Panc1 (cell line): ENCODE data around the gene AKAP8L. TPM values are rescaled to one million over a fixed set of nuclear protein-coding genes. Genes with fewer than 3 reads are reported as not detected.

Experiments
- ATAC-seq: fragments of 200-7000 bp; cut with Tn5 transposase; 2 replicates; pipeline ENCODE4 v1.9.1; 2020; ENCODE audit warnings: mild to moderate bottlenecking, moderate library complexity
- BruUV-seq: library from RNA; stranded (reverse); fragments of 400-500 nt; replicated peaks from 2 replicates; lab custom pipeline; 2021; lab: Mats Ljungman, UMichigan
- CTCF ChIA-PET: fragments of 300-600 bp; sonication (Branson Sonifier 250); formaldehyde crosslinking; loops from one replicate; lab custom pipeline; 2022; ENCODE audit warnings: antibody characterized with exemption; lab: Charles Lee
- POLR2A ChIA-PET: fragments of 300-600 bp; sonication (Branson Sonifier 250); formaldehyde crosslinking; loops from one replicate; lab custom pipeline; 2022; ENCODE audit warnings: antibody characterized with exemption; lab: Charles Lee
- DNase-seq: peaks from one replicate; pipeline ENCODE4 v3.0.0-alpha.2; 2010; ENCODE audit warnings: low read depth, low spot score
- H3K27ac ChIP-seq: 2 replicates; pipeline ENCODE4 v1.5.1; 2011; ENCODE audit warnings: mild to moderate bottlenecking, low read length, inconsistent platforms
- H3K27me3 ChIP-seq: fragments of 200-500 bp; sonication (Bioruptor generic); 2 replicates; pipeline ENCODE4 v1.6.0; 2014; ENCODE audit warnings: low read length, inconsistent platforms; ENCODE audit not compliant: control insufficient read depth, insufficient read depth
- H3K36me3 ChIP-seq: fragments of 200-500 bp; sonication (Bioruptor generic); 2 replicates; pipeline ENCODE4 v1.5.1; 2014; ENCODE audit warnings: inconsistent platforms, mild to moderate bottlenecking, low read length, moderate library complexity; ENCODE audit not compliant: control insufficient read depth, insufficient read depth
- H3K4me1 ChIP-seq: 2 replicates; pipeline ENCODE4 v1.5.1; 2011; ENCODE audit warnings: inconsistent platforms, mild to moderate bottlenecking, low read length, moderate library complexity; ENCODE audit not compliant: control insufficient read depth, insufficient read depth
- H3K4me3 ChIP-seq, 2 experiments: 2 replicates each; pipeline ENCODE4 v1.5.1; 2011 to 2012; ENCODE audit warnings: low read depth in 2 of 2, low read length in 2 of 2, mild to moderate bottlenecking in 2 of 2, inconsistent platforms in 1 of 2, moderate library complexity in 1 of 2
- H3K9me3 ChIP-seq: fragments of 200-500 bp; sonication (Bioruptor generic); 2 replicates; pipeline ENCODE4 v1.5.1; 2014; ENCODE audit warnings: low read depth, mild to moderate bottlenecking, inconsistent platforms, low read length, moderate library complexity; ENCODE audit not compliant: control insufficient read depth, insufficient read depth
- POLR2AphosphoS5 ChIP-seq: IDR thresholded peaks from 2 replicates; pipeline ENCODE4 v1.6.1; 2012; ENCODE audit warnings: mild to moderate bottlenecking, low read depth, low read length, moderate library complexity
- REST ChIP-seq, 2 experiments: IDR thresholded peaks; 2 replicates each; pipeline ENCODE4 v1.6.1; 2011 to 2012; ENCODE audit warnings: low read depth in 2 of 2, control low read depth in 1 of 2, low read length in 1 of 2, mild to moderate bottlenecking in 1 of 2, moderate library complexity in 1 of 2; ENCODE audit not compliant: insufficient read depth in 1 of 2
- SIN3A ChIP-seq: IDR thresholded peaks from 2 replicates; pipeline ENCODE4 v1.6.1; 2012; ENCODE audit warnings: low read depth, mild to moderate bottlenecking, low read length, moderate library complexity, borderline replicate concordance; ENCODE audit not compliant: insufficient read depth
- TCF7L2 ChIP-seq: IDR thresholded peaks from 2 replicates; pipeline ENCODE4 v1.6.1; 2011; ENCODE audit warnings: mild to moderate bottlenecking, low read depth, low read length, inconsistent platforms
- in situ Hi-C: cut with HindIII; loops from 2 replicates; pipeline ENCODE4 v1.10.0; 2016; ENCODE audit warnings: low sequenced_read_pairs, low pct_unique_long_range_greater_than_20kb
- intact Hi-C: fragments of 100-400 bp; cut with micrococcal nuclease; formaldehyde crosslinking; loops from one replicate; pipeline ENCODE4 v1.10.0; 2022; ENCODE audit not compliant: unreplicated experiment
- total RNA-seq: library from RNA; stranded (reverse); gene quantifications from one replicate; pipeline ENCODE4 v1.2.1, GENCODE V29; 2021; ENCODE audit not compliant: unreplicated experiment
- TF ChIP-seq, protein P1 (sequence below): fragments of 450-650 bp; IDR thresholded peaks from 2 replicates; pipeline ENCODE4 v1.5.1; 2017; ENCODE audit warnings: mild to moderate bottlenecking

Gene AKAP8L
- total RNA-seq, 1 experiment from 2014 or later: 65.5 TPM

- DNase-seq (no peak), ATAC-seq (no peak)
- no TSS peak for BruUV-seq
- no peaks in the 10 kb centered on the region for H3K4me1 ChIP-seq
- intact Hi-C loops (no loop called here), in situ Hi-C loops (no loop called here)
- H3K27me3 ChIP-seq: no peaks in the 10 kb centered on the region
- no peaks in the 10 kb centered on the region for H3K9me3 ChIP-seq
- no peak overlapping the region for H3K27ac ChIP-seq
- no peak overlapping the region for H3K4me3 ChIP-seq
- POLR2A ChIA-PET: interaction anchor here (0.6 kb wide), 1 partner anchor 15 kb away, joined by 3 read pairs; no protein-coding TSS in a partner anchor
- TF ChIP-seq, protein P1, sequence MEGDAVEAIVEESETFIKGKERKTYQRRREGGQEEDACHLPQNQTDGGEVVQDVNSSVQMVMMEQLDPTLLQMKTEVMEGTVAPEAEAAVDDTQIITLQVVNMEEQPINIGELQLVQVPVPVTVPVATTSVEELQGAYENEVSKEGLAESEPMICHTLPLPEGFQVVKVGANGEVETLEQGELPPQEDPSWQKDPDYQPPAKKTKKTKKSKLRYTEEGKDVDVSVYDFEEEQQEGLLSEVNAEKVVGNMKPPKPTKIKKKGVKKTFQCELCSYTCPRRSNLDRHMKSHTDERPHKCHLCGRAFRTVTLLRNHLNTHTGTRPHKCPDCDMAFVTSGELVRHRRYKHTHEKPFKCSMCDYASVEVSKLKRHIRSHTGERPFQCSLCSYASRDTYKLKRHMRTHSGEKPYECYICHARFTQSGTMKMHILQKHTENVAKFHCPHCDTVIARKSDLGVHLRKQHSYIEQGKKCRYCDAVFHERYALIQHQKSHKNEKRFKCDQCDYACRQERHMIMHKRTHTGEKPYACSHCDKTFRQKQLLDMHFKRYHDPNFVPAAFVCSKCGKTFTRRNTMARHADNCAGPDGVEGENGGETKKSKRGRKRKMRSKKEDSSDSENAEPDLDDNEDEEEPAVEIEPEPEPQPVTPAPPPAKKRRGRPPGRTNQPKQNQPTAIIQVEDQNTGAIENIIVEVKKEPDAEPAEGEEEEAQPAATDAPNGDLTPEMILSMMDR: no peak
- no peak for TF ChIP-seq POLR2AphosphoS5
- TF ChIP-seq REST (IDR thresholded peaks at IDR 0.05; ENCODE audit: insufficient read depth in 1 of 2, low read depth in 2 of 2, low read length in 1 of 2): no peak
- no peak for TF ChIP-seq SIN3A
- no peak for TF ChIP-seq TCF7L2
- no peaks in the 10 kb centered on the region for H3K36me3 ChIP-seq
- CTCF ChIA-PET: no interaction called here
Observed at GRCh38 chr19:15438577-15438976, 19.8 kb upstream of the AKAP8L start.

- H3K4me1 ChIP-seq: no peaks in the 10 kb centered on the region
Observed at GRCh38 chr19:15438124-15438496, 19.3 kb upstream of the AKAP8L start.

More at GRCh38 chr19:15438124-15438496, 19.3 kb upstream of the AKAP8L start:
- intact Hi-C loops (no loop called here), in situ Hi-C loops (no loop called here)
- TF ChIP-seq, protein P1: no peak
- TF ChIP-seq SIN3A: no peak
- no peak overlapping the region for H3K27ac ChIP-seq
- DNase-seq (no peak), ATAC-seq (no peak)
- CTCF ChIA-PET: no interaction called here
- no TSS peak for BruUV-seq
- no peak overlapping the region for H3K4me3 ChIP-seq
- H3K9me3 ChIP-seq: no peaks in the 10 kb centered on the region
- no peaks in the 10 kb centered on the region for H3K36me3 ChIP-seq
- no peaks in the 10 kb centered on the region for H3K27me3 ChIP-seq
- POLR2A ChIA-PET: interaction anchor here (0.6 kb wide), 1 partner anchor 16 kb away, joined by 3 read pairs; no protein-coding TSS in a partner anchor
